ENCODE data around the gene NXF1.
"Not testable (repeated sequence)": the region's sequence is repeated elsewhere in the genome, so short reads cannot be mapped to it uniquely, and the experiment has no call there.

NXF1 gene

DNA sequence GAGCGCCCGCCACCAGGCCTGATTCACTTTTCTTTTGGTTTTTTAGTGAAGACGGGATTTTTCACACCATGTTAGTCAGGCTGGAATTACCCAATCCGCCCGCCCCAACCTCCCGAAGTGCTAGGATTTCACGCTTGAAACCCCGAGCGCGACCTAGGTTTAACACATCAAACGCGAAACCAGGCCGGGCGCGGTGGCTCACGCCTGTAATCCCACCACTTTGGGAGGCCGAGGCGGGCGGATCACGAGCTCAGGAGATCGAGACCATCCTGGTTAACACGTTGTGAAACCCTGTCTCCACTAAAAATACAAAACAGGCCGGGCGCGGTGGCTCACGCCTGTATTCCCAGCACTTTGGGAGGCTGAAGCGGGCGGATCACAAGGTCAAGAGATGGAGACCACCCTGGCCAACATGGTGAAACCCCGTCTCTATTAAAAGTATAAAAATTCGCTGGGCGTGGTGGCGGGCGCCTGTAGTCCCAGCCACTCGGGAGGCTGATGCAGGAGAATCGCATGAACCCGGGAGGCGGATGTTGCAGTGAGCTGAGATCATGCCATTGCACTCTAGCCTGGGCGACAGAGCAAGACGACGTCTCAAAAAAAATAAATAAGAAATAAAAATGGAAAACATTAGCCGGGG lies 35.6 kb upstream of the NXF1 start:
- H3K27ac Mint-ChIP-seq, H3K9me3 Mint-ChIP-seq, H3K4me3 Mint-ChIP-seq, H3K27me3 Mint-ChIP-seq: not testable (repeated sequence)
- Mint-ChIP-seq H3K4me1 (peaks cover 31% of the 10 kb centered on the region), H3K36me3 (peaks cover 13% of the 10 kb centered on the region)

DNA sequence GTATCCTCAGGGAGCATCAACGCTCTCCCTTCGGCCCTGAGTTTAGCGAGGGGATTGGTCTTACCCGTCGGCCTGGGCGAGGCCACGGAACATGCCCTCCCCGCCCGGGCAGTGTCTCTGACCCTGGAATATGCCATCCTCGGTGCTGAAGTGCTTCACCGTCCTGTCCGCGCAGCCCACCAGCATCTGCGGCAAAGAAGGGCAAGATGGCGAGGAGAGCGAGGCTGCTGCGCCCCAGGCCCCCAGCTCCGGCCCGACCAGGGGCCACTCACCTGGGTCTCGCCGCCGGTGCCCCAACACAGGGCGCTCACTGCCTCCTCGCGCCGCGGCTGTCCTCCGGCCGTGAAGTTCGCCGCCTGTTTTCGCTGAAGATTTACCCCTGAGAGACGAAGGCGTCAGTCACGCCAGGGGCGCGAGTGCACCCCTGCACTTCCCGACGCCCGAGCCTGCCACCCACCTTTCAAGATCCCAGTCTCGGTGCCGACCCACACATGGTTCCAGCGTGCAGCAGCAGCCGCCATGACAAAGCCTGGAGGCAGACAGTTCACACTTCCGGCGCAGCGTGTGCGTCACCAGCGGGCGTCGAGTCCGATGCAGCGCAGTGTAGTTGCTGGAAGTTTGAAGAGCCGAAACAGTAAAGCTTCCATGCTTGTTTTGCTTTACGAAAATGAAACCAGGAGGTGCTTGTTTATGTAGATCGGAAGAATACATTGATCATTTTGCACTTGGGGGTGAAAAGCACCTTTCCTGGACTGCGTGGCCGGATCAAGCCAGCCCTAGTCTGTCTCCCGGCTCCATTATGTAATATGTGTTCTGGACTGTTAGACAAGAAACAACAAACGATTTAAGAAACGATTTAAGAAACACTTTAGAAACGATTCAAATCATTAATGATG lies 34.1 kb upstream of the NXF1 start, which contains the start of gene WDR74:
Gene WDR74 (minus strand): TSS at position 541 of the 896 bp plus-strand sequence. CDS start 20 bp downstream, at position 521.
- Mint-ChIP-seq H3K27ac (no peak within 1 kb of the TSS), H3K27me3 (no peaks in the 10 kb centered on the region), H3K4me3 (no peak within 1 kb of the TSS), H3K36me3 (peaks cover 18% of the 10 kb centered on the region), H3K4me1 (peaks cover 42% of the 10 kb centered on the region), H3K9me3 (no peaks in the 10 kb centered on the region)

DNA sequence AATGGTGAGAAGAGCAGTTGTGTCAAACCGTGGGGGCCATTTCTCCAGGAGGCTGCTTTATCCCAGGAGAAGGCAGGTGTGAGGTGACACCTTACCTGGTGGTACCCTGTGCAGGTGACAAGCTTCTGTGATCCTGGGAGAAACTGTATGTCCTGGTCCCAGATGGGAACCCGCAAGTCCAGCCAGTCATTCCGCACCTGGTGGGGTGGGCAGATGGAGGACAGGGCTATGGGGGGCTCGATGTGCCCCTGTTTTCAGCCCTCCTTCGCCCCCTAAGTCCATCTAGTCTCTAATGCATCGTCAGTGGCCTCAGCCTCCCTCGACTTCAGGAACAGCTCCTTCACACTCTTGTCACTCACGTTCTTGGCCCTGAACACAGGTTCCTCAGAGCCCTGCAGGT lies 30.1 kb upstream of the NXF1 start:
- no peak overlapping the region for H3K4me3 Mint-ChIP-seq
- peak overlapping the region; percentile 74 for H3K27ac Mint-ChIP-seq
- no peaks in the 10 kb centered on the region for H3K9me3 Mint-ChIP-seq
- H3K4me1 Mint-ChIP-seq: peaks cover 59% of the 10 kb centered on the region
- peaks cover 23% of the 10 kb centered on the region for H3K36me3 Mint-ChIP-seq
- no peaks in the 10 kb centered on the region for H3K27me3 Mint-ChIP-seq

DNA sequence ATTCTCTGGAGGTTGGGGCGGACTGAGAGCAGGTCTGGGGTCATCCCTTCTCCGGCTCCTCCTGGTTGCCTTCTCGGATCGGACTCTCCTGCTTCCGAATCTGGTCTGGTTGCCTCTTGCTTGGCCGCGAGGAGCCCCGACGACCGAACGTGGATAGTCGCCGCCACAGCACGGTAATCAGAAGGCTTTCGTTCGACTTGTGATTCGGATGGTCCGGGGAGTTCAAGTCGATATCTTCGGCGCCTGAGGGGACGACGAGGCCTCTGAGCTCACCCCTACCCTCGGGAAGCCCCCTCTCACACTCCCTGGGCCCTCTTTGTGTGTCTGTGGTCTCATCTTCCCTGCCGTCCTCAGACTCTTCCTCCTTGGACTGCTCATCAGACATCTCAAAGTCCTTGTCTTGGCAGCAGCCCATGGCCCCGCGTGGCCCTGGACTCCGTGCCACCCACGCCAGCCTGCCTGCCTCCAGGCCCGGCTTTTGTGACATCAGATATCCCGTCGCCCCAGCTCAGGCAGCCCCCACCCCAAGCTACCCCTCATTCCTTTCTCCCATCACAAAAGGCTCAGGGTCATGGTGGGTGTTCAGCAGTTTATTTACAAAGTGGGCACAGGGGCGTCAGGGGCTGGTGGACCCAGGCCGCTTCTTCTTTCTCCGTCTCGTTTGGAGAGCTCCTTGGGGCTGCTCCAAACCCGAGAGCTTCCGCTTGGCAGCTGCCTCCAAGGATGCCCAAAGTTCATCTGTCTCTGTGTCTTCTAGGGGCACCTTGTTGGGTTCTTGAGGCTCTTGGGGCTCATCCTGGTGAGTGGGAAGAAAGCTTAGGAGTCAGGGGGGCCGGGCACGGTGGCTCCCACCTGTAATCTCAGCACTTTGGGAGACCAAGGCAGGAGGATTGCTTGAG lies 27.3 kb upstream of the NXF1 start, which contains the start of gene TEX54:
Gene TEX54 (minus strand): TSS at position 506 of the 899 bp plus-strand sequence.
- peak within 1 kb of the TSS; percentile 99 for H3K27ac Mint-ChIP-seq
- H3K27me3 Mint-ChIP-seq: no peaks in the 10 kb centered on the region
- H3K36me3 Mint-ChIP-seq: peaks cover 17% of the 10 kb centered on the region
- H3K4me1 Mint-ChIP-seq: peaks cover 56% of the 10 kb centered on the region
- peak within 1 kb of the TSS; percentile 93 for H3K4me3 Mint-ChIP-seq
- H3K9me3 Mint-ChIP-seq: no peaks in the 10 kb centered on the region

DNA sequence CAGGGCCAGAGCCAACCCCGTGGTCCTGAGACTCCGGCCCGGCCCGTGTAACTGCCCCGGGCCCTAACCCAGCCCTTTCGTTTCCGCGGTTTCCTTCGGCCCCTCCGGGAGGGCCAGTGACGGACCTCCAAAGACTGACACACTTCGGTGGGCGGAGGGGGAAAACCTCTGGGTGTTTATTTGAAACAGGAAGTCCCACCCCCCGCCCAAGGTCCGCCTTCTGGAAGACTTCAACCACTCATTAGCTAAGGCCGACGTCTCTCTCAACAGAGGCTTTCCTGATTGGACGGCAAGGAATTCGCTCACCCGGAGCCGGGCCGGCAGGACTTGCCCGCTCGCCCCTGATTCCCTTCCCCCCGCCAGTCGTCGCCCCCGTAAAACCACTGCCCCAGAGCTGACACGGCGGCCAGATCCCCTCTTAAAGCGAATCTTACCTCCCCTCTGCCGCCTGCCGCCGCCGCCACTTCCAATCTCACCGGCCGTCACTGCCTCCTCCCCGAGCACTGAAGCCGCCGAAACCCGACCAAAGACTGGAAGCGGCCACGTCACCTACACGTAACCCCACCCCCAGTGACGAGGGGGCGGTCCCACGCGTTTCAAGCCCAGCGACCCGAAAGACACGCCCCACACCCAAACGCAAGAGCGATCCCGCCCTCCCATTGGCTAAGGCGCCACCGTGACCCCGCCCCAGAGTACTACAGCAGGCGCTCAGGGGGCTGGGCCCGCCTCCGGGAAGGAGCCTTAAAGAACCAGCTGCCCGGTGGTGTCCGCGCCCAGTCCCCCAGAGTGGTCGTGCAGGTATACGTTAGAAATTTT lies 26.5 kb upstream of the NXF1 start, which contains the start of gene STX5:
Gene STX5 (minus strand): TSS at position 532 of the 816 bp plus-strand sequence. CDS start 808 bp downstream, outside the sequence.
- Mint-ChIP-seq H3K4me3 (peak within 1 kb of the TSS; percentile 93), H3K27me3 (no peaks in the 10 kb centered on the region), H3K4me1 (peaks cover 55% of the 10 kb centered on the region), H3K9me3 (no peaks in the 10 kb centered on the region), H3K36me3 (peaks cover 19% of the 10 kb centered on the region), H3K27ac (peak within 1 kb of the TSS; percentile 99)

DNA sequence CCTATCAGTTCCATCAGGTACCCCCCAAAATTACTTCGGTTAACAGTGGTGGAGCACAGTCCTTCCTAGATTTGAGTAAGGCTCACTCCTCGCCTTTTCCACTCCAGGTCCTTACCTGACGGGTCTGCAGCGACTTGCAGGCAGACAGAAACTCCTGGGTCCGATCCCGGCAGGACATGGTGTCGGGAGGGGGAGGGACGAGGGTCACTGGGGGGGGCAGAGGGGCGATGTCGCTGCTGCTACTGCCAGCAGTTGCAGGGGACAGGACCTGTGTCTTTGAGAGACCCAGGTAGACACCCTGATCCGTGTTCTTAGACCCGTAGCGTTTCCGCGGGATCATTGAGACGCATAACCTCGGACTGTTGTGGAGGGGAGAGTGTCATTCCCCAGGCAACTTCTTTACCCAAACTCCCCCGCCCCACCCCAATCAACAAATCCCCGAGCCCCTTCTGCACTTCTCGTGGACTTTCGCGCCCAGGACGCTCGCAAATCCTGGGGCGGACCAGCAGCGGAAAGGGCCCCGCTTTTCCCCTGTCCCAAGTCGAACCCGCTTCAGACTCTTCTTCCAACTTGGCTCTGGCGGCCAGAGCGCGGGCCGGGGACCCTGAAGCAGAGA lies 25.8 kb upstream of the NXF1 start:
- H3K27ac Mint-ChIP-seq: peak overlapping the region; percentile 99
- H3K36me3 Mint-ChIP-seq: peaks cover 16% of the 10 kb centered on the region
- no peaks in the 10 kb centered on the region for H3K27me3 Mint-ChIP-seq
- H3K9me3 Mint-ChIP-seq: no peaks in the 10 kb centered on the region
- peak overlapping the region; percentile 93 for H3K4me3 Mint-ChIP-seq
- H3K4me1 Mint-ChIP-seq: peaks cover 50% of the 10 kb centered on the region

DNA sequence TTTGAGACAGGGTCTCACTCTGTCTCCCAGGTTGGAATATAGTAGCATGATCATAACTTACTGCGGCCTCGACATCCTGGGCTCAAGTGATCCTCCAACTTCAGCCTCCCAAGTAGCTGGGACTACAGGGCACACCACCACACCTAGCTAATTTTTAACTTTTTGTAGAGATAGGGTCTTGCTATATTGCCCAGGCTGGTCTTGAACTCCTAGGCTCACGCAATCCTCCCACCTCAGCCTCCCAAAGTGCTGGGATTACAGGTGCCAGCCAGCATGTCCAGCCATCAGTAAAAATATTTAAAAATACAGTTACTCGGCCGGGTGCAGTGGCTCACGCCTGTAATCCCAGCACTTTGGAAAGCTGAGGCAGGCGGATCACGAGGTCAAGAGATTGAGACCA lies 22.9 kb upstream of the NXF1 start:
- not testable (repeated sequence) for H3K4me3 Mint-ChIP-seq, H3K36me3 Mint-ChIP-seq, H3K9me3 Mint-ChIP-seq, H3K27me3 Mint-ChIP-seq, H3K27ac Mint-ChIP-seq
- peaks cover 38% of the 10 kb centered on the region for H3K4me1 Mint-ChIP-seq

DNA sequence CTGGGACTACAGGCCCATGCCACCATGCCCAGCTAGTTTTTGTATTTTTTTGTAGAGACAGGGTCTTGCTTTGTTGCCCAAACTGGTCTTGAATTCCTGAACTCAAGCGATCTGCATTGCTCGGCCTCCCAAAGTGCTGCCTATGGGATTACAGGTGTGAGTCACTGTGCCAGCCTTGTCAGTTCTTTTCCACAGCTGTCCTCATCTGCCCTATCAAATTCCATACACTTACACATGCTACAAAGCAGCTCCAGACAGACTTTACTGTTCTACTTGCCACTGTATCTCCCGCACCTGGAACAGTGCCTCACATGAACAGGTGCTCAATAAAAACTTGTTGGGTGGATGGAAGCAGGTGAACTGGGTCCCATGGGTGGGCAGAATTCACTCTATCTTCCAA lies 18.4 kb upstream of the NXF1 start:
- Mint-ChIP-seq H3K27me3 (no peaks in the 10 kb centered on the region), H3K9me3 (no peaks in the 10 kb centered on the region), H3K4me1 (peaks cover 13% of the 10 kb centered on the region), H3K27ac (no peak overlapping the region), H3K4me3 (no peak overlapping the region), H3K36me3 (peaks cover 10% of the 10 kb centered on the region)

DNA sequence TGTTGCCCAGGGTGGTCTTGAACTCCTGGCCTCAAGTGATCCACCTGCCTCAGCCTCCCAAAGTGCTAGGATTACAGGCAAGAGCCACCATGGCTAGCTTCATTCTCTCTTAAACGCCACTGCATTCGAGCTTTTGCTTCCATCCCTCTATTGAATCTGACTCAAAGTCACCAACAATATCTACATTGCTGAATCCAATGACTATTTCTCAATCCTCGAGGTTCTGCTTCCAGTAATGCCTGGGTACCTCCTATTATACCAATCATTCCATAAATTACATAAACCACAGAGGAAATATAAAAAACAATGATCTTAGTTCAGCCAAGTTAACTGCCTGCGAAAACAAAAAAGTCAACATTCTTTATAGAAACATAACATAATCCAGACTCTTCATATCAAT lies 11.9 kb upstream of the NXF1 start:
- Mint-ChIP-seq H3K27me3 (no peaks in the 10 kb centered on the region), H3K4me3 (no peak overlapping the region), H3K9me3 (no peaks in the 10 kb centered on the region), H3K4me1 (no peaks in the 10 kb centered on the region), H3K36me3 (peaks cover 7% of the 10 kb centered on the region), H3K27ac (no peak overlapping the region)

DNA sequence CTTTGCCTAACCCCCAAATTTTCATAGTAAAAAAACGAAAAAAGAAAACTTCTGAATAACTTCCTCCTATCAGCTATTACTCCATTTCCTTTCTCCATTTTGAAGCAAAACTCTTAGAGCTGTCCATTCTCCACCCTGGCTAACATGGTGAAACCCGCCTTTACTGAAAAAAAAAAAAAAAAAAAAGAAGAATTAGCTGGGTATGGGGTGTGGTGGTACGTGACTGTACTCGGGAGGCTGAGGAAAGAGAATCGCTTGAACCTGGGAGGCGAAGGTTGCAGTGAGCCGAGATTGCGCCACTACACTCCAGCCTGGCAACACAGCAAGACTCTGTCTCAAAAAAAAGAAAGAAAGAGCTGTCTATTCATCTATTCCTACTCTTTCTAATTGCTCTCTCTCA lies 11.3 kb upstream of the NXF1 start:
- Mint-ChIP-seq H3K36me3 (peaks cover 7% of the 10 kb centered on the region), H3K9me3 (no peaks in the 10 kb centered on the region), H3K27ac (no peak overlapping the region), H3K27me3 (no peaks in the 10 kb centered on the region), H3K4me1 (no peaks in the 10 kb centered on the region), H3K4me3 (no peak overlapping the region)

DNA sequence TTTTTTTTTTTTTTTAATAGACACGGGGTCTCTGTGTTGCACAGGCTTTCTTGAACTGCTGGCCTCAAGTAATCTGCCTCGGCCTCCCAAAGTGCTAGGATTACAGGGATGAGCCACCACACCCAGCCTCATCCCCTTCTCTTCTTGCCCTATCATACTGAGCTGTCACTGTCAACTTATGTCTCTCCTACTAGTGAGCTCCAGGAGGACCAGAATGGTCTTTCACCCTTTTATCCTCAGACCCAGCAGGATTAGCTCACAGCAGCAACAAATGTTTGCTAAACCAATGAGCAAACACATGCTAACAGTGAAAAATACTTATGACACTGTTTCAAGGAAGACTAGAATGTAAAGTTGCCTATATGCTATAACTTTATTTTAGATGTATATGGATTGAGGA lies 6.4 kb upstream of the NXF1 start:
- H3K36me3 Mint-ChIP-seq: no peaks in the 10 kb centered on the region
- no peak overlapping the region for H3K4me3 Mint-ChIP-seq
- H3K9me3 Mint-ChIP-seq: no peaks in the 10 kb centered on the region
- peaks cover 1% of the 10 kb centered on the region for H3K4me1 Mint-ChIP-seq
- H3K27me3 Mint-ChIP-seq: no peaks in the 10 kb centered on the region
- H3K27ac Mint-ChIP-seq: no peak overlapping the region

DNA sequence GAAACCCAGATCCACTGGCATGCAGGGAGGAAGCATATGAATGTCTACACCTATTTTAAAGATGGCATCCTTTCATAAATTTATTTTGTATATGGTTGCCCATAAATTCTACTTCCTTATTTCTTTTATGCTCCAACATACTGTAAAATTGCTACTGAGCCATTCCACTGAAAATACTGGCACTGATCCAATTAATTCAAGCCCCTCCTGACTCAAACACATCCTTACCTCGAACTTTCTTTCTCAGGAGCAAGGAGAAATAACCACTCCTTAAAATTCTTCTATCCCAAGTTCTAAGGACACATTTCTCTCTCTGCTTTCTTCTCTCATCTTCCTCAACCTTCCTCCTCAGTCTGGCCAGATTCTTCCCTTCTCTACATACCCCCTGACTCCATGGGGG lies 5.5 kb upstream of the NXF1 start:
- no peaks in the 10 kb centered on the region for H3K36me3 Mint-ChIP-seq
- H3K27me3 Mint-ChIP-seq: no peaks in the 10 kb centered on the region
- H3K9me3 Mint-ChIP-seq: no peaks in the 10 kb centered on the region
- peaks cover 8% of the 10 kb centered on the region for H3K4me1 Mint-ChIP-seq
- H3K27ac Mint-ChIP-seq: peak overlapping the region; percentile 38
- no peak overlapping the region for H3K4me3 Mint-ChIP-seq

DNA sequence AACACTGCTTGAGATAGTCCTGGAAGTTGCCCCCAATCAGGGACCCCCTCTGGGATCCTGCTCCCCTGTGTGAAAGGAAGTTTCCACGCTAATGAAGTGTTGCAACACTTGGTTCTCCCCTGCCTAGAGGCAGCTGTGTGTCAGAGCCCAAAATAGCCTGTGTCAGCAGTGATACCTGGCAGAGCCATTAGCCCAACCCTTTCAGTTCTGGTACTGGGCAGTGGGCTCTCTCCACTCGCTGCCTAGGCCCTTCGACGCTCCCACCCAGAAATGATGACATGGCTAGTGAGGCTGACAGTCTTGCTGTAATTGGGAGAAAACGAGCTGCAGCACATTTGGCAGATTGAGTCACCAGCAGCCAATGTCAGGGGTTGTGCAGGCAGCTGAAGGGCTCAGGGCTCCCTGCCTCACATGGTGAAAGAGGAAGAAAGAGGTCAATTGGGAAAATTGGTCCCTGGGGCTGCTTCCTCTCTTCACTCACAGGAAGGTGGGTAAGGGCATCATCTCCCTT lies 1.4 kb upstream of the NXF1 start:
- Mint-ChIP-seq H3K9me3 (no peaks in the 10 kb centered on the region), H3K36me3 (peaks cover 9% of the 10 kb centered on the region), H3K4me1 (peaks cover 34% of the 10 kb centered on the region), H3K27me3 (no peaks in the 10 kb centered on the region), H3K4me3 (peak overlapping the region; percentile 100), H3K27ac (no peak overlapping the region)

DNA sequence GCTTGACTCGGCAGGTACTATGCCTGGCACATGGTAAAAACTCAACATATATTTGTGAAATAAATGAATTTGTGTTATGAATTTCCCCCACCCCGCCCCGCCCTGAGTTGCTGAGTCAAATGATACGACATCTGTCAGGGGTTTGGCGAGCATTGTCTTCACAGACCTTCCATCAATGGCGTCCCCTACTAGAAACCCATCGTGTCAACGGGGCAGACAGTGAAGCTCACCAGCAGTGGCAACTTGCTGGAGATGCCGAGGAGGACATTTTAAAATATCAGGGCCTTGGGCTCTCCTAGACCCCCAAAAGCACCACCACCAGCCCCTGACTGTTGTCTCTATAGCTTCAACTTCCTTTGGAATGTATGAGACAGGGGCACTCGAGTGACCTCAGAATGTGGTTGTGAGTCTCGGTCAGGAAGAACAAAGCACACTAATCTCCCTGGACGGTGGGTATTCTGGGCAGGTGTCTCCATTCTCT lies 761 bp upstream of the NXF1 start:
- Mint-ChIP-seq H3K4me3 (peak overlapping the region; percentile 100), H3K36me3 (peaks cover 9% of the 10 kb centered on the region), H3K27me3 (no peaks in the 10 kb centered on the region), H3K4me1 (peaks cover 40% of the 10 kb centered on the region), H3K27ac (peak overlapping the region; percentile 100), H3K9me3 (no peaks in the 10 kb centered on the region)
